CD4-positive, alpha-beta T cell (primary cell): ENCODE results near the gene PDZD11. TPM values are rescaled to one million over a fixed set of nuclear protein-coding genes. Genes with fewer than 3 reads are reported as not detected.

Experiments
- ATAC-seq: fragments of 200-7000 bp; cut with Tn5 transposase; one replicate; pipeline ENCODE4 v1.10.0; 2022; ENCODE audit warnings: mild to moderate bottlenecking; ENCODE audit not compliant: poor library complexity
- CTCF ChIA-PET: fragments of 350-600 bp; sonication (Branson Sonifier 250); formaldehyde crosslinking; loops from one replicate; lab custom pipeline; 2021; ENCODE audit warnings: antibody characterized with exemption, inconsistent platforms; lab: Charles Lee
- POLR2A ChIA-PET: fragments of 350-600 bp; sonication (Branson Sonifier 250); formaldehyde crosslinking; loops from one replicate; lab custom pipeline; 2021; ENCODE audit warnings: antibody characterized with exemption, inconsistent platforms; lab: Charles Lee
- DNase-seq, 14 experiments: peaks; one replicate each; pipeline ENCODE4 v3.0.0-alpha.2; 2013 to 2020; ENCODE audit warnings: mixed read lengths in 2 of 14
- H3K27ac ChIP-seq, 2 donors: one replicate each; pipeline versions ENCODE4 v1.5.1 to v1.7.0; 2013; ENCODE audit warnings: low read length in 2 of 2, low read depth in 1 of 2, mild to moderate bottlenecking in 1 of 2
- H3K27me3 ChIP-seq, 2 experiments: 1 replicate in 1 of 2; 2 replicates in 1 of 2; pipeline versions ENCODE4 v1.6.1 to v1.7.0; 2013; ENCODE audit warnings: low read length in 2 of 2, control low read depth in 1 of 2, mild to moderate bottlenecking in 1 of 2, moderate library complexity in 1 of 2; ENCODE audit not compliant: insufficient read depth in 2 of 2, control insufficient read depth in 1 of 2
- H3K36me3 ChIP-seq: one replicate; pipeline ENCODE4 v1.6.1; 2013; ENCODE audit warnings: low read length, control low read depth; ENCODE audit not compliant: insufficient read depth
- H3K4me1 ChIP-seq: one replicate; pipeline ENCODE4 v1.6.1; 2013; ENCODE audit warnings: low read length, control low read depth; ENCODE audit not compliant: insufficient read depth
- H3K4me3 ChIP-seq: one replicate; pipeline ENCODE4 v1.5.1; 2013; ENCODE audit warnings: mild to moderate bottlenecking, low read length, moderate library complexity
- H3K9me3 ChIP-seq, 2 experiments: 1 replicate in 1 of 2; 2 replicates in 1 of 2; pipeline versions ENCODE4 v1.6.1 to v1.7.0; 2013; ENCODE audit warnings: low read length in 2 of 2, mild to moderate bottlenecking in 2 of 2, control low read depth in 1 of 2, moderate library complexity in 1 of 2; ENCODE audit not compliant: control insufficient read depth in 1 of 2, insufficient read depth in 1 of 2
- H3K27ac Mint-ChIP-seq: one replicate; pipeline ENCODE4 v1.8.0; 2020; ENCODE audit warnings: mixed read lengths
- H3K27me3 Mint-ChIP-seq: one replicate; pipeline ENCODE4 v1.8.0; 2021; ENCODE audit warnings: mixed read lengths
- H3K36me3 Mint-ChIP-seq: one replicate; pipeline ENCODE4 v1.8.0; 2021; ENCODE audit warnings: low read depth, mixed read lengths
- H3K4me1 Mint-ChIP-seq: one replicate; pipeline ENCODE4 v1.8.0; 2021; ENCODE audit warnings: low read depth, mixed read lengths
- H3K4me3 Mint-ChIP-seq: one replicate; pipeline ENCODE4 v1.8.0; 2020; ENCODE audit warnings: mild to moderate bottlenecking, mixed read lengths
- H3K9me3 Mint-ChIP-seq: one replicate; pipeline ENCODE4 v1.8.0; 2020; ENCODE audit warnings: mixed read lengths
- intact Hi-C, 2 experiments: fragments of 100-400 bp; cut with DNase I in 1 of 2; cut with micrococcal nuclease in 1 of 2; formaldehyde crosslinking; loops; one replicate each; pipeline versions ENCODE4 v1.15.1 to v1.9.0; 2023 to 2025; cut with DNase I, micrococcal nuclease
- total RNA-seq, 174 experiments: library from RNA in 2 of 174; stranded (reverse) in 2 of 174; gene quantifications; one replicate each; pipeline ENCODE4 v1.2.3 and lab custom pipeline; 2021 to 2026
- TF ChIP-seq, protein P1 (sequence below): fragments of 200-600 bp; IDR thresholded peaks from one replicate; pipeline ENCODE4 v1.8.0; 2022; ENCODE audit warnings: antibody characterized with exemption, mild to moderate bottlenecking

Gene PDZD11
- total RNA-seq, 2 experiments from 2014 or later: 6.1 to 7.8 TPM

DNA sequence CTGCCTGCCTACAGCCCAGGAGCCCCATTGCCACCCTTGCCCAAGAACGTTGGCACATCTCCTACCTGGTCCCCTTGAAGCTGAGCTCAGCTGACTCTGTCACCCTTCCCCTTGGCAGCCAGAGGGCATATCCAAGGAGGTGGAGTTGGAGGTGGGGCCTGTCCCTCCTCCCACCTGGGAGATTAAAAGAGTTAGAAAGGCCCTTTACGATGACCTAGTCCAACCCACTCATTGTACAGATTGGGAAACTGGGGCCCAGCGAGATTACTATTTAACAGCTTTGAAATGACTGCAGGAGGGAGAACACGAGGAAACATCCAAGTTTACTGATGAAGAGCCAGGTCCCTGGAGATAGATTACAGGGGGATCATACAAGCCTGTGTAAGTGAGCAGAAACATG is 29.6 kb downstream of the PDZD11 start, which contains the start of gene P2RY4:
Gene P2RY4 (minus strand): TSS at position 101 of the 400 bp plus-strand sequence. CDS start 580 bp downstream, outside the sequence.
- no peaks in the 10 kb centered on the region for H3K9me3 ChIP-seq
- Mint-ChIP-seq H3K4me3 (no peak within 1 kb of the TSS), H3K27me3 (no peaks in the 10 kb centered on the region), H3K4me1 (no peaks in the 10 kb centered on the region), H3K9me3 (no peaks in the 10 kb centered on the region), H3K27ac (no peak within 1 kb of the TSS), H3K36me3 (no peaks in the 10 kb centered on the region)
- intact Hi-C loops: no loop called here
- CTCF ChIA-PET: no interaction called here
- TF ChIP-seq, protein P1, sequence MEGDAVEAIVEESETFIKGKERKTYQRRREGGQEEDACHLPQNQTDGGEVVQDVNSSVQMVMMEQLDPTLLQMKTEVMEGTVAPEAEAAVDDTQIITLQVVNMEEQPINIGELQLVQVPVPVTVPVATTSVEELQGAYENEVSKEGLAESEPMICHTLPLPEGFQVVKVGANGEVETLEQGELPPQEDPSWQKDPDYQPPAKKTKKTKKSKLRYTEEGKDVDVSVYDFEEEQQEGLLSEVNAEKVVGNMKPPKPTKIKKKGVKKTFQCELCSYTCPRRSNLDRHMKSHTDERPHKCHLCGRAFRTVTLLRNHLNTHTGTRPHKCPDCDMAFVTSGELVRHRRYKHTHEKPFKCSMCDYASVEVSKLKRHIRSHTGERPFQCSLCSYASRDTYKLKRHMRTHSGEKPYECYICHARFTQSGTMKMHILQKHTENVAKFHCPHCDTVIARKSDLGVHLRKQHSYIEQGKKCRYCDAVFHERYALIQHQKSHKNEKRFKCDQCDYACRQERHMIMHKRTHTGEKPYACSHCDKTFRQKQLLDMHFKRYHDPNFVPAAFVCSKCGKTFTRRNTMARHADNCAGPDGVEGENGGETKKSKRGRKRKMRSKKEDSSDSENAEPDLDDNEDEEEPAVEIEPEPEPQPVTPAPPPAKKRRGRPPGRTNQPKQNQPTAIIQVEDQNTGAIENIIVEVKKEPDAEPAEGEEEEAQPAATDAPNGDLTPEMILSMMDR: no peak
- H3K27me3 ChIP-seq: no peaks in the 10 kb centered on the region
- POLR2A ChIA-PET: no interaction called here
- DNase-seq (no peak), ATAC-seq (no peak)
- no peaks in the 10 kb centered on the region for H3K36me3 ChIP-seq
- no peaks in the 10 kb centered on the region for H3K4me1 ChIP-seq
- H3K4me3 ChIP-seq: no peak within 1 kb of the TSS
- H3K27ac ChIP-seq: no peak within 1 kb of the TSS

DNA sequence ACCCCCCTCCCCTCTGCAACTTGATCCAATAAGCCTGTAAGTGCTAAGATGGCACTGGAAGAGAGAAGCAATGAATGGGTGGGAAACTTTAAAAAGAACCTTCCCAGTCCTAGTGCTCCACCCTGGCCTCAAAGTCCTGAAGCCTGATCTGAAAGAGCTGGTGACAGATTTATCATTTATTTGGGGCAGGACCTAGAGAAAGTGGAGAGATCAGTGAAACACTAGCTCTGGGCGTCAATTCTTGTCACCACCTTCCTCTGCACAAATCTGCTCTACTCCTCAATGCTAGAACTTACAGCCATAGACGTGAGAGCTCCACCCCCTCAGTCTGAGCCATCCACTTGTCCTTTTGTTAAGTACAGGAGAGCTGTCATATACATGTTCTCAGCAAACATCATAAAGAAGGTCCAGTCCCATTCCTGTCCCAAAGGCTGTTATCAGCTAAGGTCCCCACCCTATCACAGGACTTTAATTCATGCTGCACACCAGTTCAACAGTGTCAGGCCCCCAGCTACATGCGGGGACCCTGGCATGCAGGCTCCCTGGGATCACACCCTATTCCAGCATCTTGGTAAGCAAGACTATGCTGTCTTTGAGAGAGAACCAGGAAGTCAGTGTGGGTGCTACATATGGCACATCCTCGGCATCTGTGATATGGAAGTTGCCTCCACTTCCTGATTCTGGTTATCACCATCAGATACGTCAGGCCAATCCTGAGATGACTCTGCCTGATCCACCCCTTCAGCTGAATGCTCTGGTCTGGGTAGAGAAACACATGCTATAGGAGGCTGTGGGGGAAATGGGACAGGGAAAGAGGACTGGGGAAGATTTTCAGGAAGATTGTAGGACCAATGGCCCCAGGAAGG is 32.1 kb downstream of the PDZD11 start:
- CTCF ChIA-PET: no interaction called here
- no peak for ATAC-seq
- no peaks in the 10 kb centered on the region for H3K4me1 Mint-ChIP-seq

DNA sequence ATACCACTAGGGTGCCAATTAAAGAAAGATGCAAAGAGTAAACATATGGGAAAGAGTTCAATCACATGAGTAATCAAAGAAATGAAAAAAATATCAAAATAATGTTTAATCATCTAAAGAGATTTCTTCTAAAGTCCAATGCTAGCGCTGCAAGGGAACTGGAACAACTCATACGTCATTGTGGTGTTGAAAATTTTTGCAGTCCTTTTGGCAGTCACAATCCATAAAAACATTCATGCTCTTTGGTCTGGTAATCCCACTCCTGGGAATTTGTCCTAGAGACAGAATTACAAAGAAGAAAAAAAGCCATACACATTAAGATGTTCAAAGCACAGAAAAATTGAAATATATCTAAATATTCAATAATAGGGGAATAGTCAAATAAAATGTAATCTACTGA is 34.3 kb downstream of the PDZD11 start:
- Mint-ChIP-seq H3K27me3 (no peaks in the 10 kb centered on the region), H3K4me3 (no peak overlapping the region), H3K9me3 (no peaks in the 10 kb centered on the region), H3K36me3 (peaks cover 8% of the 10 kb centered on the region), H3K27ac (no peak overlapping the region), H3K4me1 (no peaks in the 10 kb centered on the region)
- intact Hi-C loops: no loop called here
- Histone ChIP-seq H3K36me3 (no peaks in the 10 kb centered on the region), H3K4me1 (no peaks in the 10 kb centered on the region), H3K9me3 (no peaks in the 10 kb centered on the region), H3K27me3 (no peaks in the 10 kb centered on the region), H3K27ac (no peak overlapping the region), H3K4me3 (no peak overlapping the region)
- TF ChIP-seq, protein P1: no peak
- no peak for DNase-seq
- no peak for ATAC-seq
- POLR2A ChIA-PET: no interaction called here
- CTCF ChIA-PET: no interaction called here

More for the DNA sequence above, 32.1 kb downstream of the PDZD11 start:
- H3K4me3 Mint-ChIP-seq: no peak overlapping the region
- peaks cover 8% of the 10 kb centered on the region for H3K36me3 Mint-ChIP-seq
- H3K27ac Mint-ChIP-seq: no peak overlapping the region
- intact Hi-C loops: no loop called here
- Histone ChIP-seq H3K27me3 (no peaks in the 10 kb centered on the region), H3K4me1 (no peaks in the 10 kb centered on the region), H3K36me3 (no peaks in the 10 kb centered on the region), H3K4me3 (no peak overlapping the region), H3K27ac (no peak overlapping the region), H3K9me3 (no peaks in the 10 kb centered on the region)
- POLR2A ChIA-PET: no interaction called here
- no peaks in the 10 kb centered on the region for H3K9me3 Mint-ChIP-seq
- no peak for DNase-seq
- H3K27me3 Mint-ChIP-seq: no peaks in the 10 kb centered on the region
- TF ChIP-seq, protein P1: no peak
